ENCODE data around the gene TTC36.
"Not testable (repeated sequence)": the region's sequence is repeated elsewhere in the genome, so short reads cannot be mapped to it uniquely, and the experiment has no call there.

Gene TTC36

GRCh38 chr11:118527109-118527508 is at the start of gene TTC36:
Gene TTC36 (plus strand): TSS chr11:118527474. CDS start chr11:118527495, 21 bp downstream.
- in situ Hi-C loops (cut with HindIII; ENCODE audit: low pct_unique_long_range_greater_than_20kb, low sequenced_read_pairs), result no loop called here
- TF ChIP-seq JUND (IDR thresholded peaks at IDR 0.05; ENCODE audit: low read depth), result no peak

GRCh38 chr11:118481238-118481637 is 46.0 kb upstream of the TTC36 start:
- DNase-seq (ENCODE audit: low read depth in 1 of 2, low spot score in 1 of 2); in situ Hi-C loops (cut with HindIII; ENCODE audit: low pct_unique_long_range_greater_than_20kb, low sequenced_read_pairs): not testable (repeated sequence)

More at GRCh38 chr11:118527109-118527508, at the start of gene TTC36:
- DNase-seq (ENCODE audit: low read depth in 1 of 2, low spot score in 1 of 2), result peak in 1 of 2 experiments; percentile 86

GRCh38 chr11:118484405-118484804 is 42.9 kb upstream of the TTC36 start:
- in situ Hi-C loops (cut with HindIII; ENCODE audit: low pct_unique_long_range_greater_than_20kb, low sequenced_read_pairs), result no loop called here
- no peak for TF ChIP-seq JUND (IDR thresholded peaks at IDR 0.05; ENCODE audit: low read depth)
- DNase-seq (ENCODE audit: low read depth in 1 of 2, low spot score in 1 of 2), result no peak

- DNase-seq (ENCODE audit: low read depth in 1 of 2, low spot score in 1 of 2), result no peak
- TF ChIP-seq JUND (IDR thresholded peaks at IDR 0.05; ENCODE audit: low read depth), result no peak
- in situ Hi-C loops (cut with HindIII; ENCODE audit: low pct_unique_long_range_greater_than_20kb, low sequenced_read_pairs), result no loop called here
Measured at GRCh38 chr11:118485273-118485672, 42.0 kb upstream of the TTC36 start.

- in situ Hi-C loops (cut with HindIII; ENCODE audit: low pct_unique_long_range_greater_than_20kb, low sequenced_read_pairs), result no loop called here
- TF ChIP-seq JUND (IDR thresholded peaks at IDR 0.05; ENCODE audit: low read depth), result no peak
- DNase-seq (ENCODE audit: low read depth in 1 of 2, low spot score in 1 of 2), result peak; percentile 84
Measured at GRCh38 chr11:118488480-118489109, 38.7 kb upstream of the TTC36 start.

GRCh38 chr11:118491041-118491440 is 36.2 kb upstream of the TTC36 start:
- in situ Hi-C loops (cut with HindIII; ENCODE audit: low pct_unique_long_range_greater_than_20kb, low sequenced_read_pairs), result no loop called here
- no peak for DNase-seq (ENCODE audit: low read depth in 1 of 2, low spot score in 1 of 2)
- no peak for TF ChIP-seq JUND (IDR thresholded peaks at IDR 0.05; ENCODE audit: low read depth)

GRCh38 chr11:118497831-118498230 is 29.4 kb upstream of the TTC36 start:
- in situ Hi-C loops (cut with HindIII; ENCODE audit: low pct_unique_long_range_greater_than_20kb, low sequenced_read_pairs), result no loop called here
- DNase-seq (ENCODE audit: low read depth in 1 of 2, low spot score in 1 of 2), result no peak
- no peak for TF ChIP-seq JUND (IDR thresholded peaks at IDR 0.05; ENCODE audit: low read depth)

- no peak for DNase-seq (ENCODE audit: low read depth in 1 of 2, low spot score in 1 of 2)
- TF ChIP-seq JUND (IDR thresholded peaks at IDR 0.05; ENCODE audit: low read depth), result no peak
- in situ Hi-C loops (cut with HindIII; ENCODE audit: low pct_unique_long_range_greater_than_20kb, low sequenced_read_pairs), result no loop called here
Measured at GRCh38 chr11:118503216-118503615, 24.1 kb upstream of the TTC36 start.

GRCh38 chr11:118511601-118512000 is 15.7 kb upstream of the TTC36 start:
- no peak for DNase-seq (ENCODE audit: low read depth in 1 of 2, low spot score in 1 of 2)
- no peak for TF ChIP-seq JUND (IDR thresholded peaks at IDR 0.05; ENCODE audit: low read depth)
- in situ Hi-C loops (cut with HindIII; ENCODE audit: low pct_unique_long_range_greater_than_20kb, low sequenced_read_pairs), result no loop called here

- in situ Hi-C loops (cut with HindIII; ENCODE audit: low pct_unique_long_range_greater_than_20kb, low sequenced_read_pairs), result no loop called here
- TF ChIP-seq JUND (IDR thresholded peaks at IDR 0.05; ENCODE audit: low read depth), result no peak
- DNase-seq (ENCODE audit: low read depth in 1 of 2, low spot score in 1 of 2), result no peak
Measured at GRCh38 chr11:118514103-118514502, 13.2 kb upstream of the TTC36 start.

GRCh38 chr11:118519549-118519948 is 7.7 kb upstream of the TTC36 start:
- in situ Hi-C loops (cut with HindIII; ENCODE audit: low pct_unique_long_range_greater_than_20kb, low sequenced_read_pairs), result no loop called here
- TF ChIP-seq JUND (IDR thresholded peaks at IDR 0.05; ENCODE audit: low read depth), result no peak
- DNase-seq (ENCODE audit: low read depth in 1 of 2, low spot score in 1 of 2), result no peak

GRCh38 chr11:118521892-118522311 is 5.4 kb upstream of the TTC36 start:
- in situ Hi-C loops (cut with HindIII; ENCODE audit: low pct_unique_long_range_greater_than_20kb, low sequenced_read_pairs), result no loop called here

GRCh38 chr11:118522571-118523072 is 4.7 kb upstream of the TTC36 start:
- DNase-seq (ENCODE audit: low read depth in 1 of 2, low spot score in 1 of 2), result peak in 1 of 2 experiments; percentile 79
- no peak for TF ChIP-seq JUND (IDR thresholded peaks at IDR 0.05; ENCODE audit: low read depth)
- in situ Hi-C loops (cut with HindIII; ENCODE audit: low pct_unique_long_range_greater_than_20kb, low sequenced_read_pairs), result no loop called here

More at GRCh38 chr11:118521892-118522311, 5.4 kb upstream of the TTC36 start:
- no peak for TF ChIP-seq JUND (IDR thresholded peaks at IDR 0.05; ENCODE audit: low read depth)
- DNase-seq (ENCODE audit: low read depth in 1 of 2, low spot score in 1 of 2), result no peak

GRCh38 chr11:118524356-118524755 is 2.9 kb upstream of the TTC36 start:
- peak in 1 of 2 experiments; percentile 55 for DNase-seq (ENCODE audit: low read depth in 1 of 2, low spot score in 1 of 2)
- in situ Hi-C loops (cut with HindIII; ENCODE audit: low pct_unique_long_range_greater_than_20kb, low sequenced_read_pairs), result no loop called here
- no peak for TF ChIP-seq JUND (IDR thresholded peaks at IDR 0.05; ENCODE audit: low read depth)

All from T47D (cell line).